SU-DHL-6 (cell line): ENCODE measurements around the gene TMEM190.
A peak's percentile ranks its signal among the peaks of the same experiment; 100 is the strongest.
"Not testable (repeated sequence)": the region's sequence is repeated elsewhere in the genome, so short reads cannot be mapped to it uniquely, and the experiment has no call there.

Experiments used
- H2AFZ ChIP-seq: fragments of 200-600 bp; sonication (generic); 2 replicates; pipeline ENCODE4 v1.6.1; 2014; ENCODE audit warnings: low read depth, mild to moderate bottlenecking, moderate library complexity, mixed read lengths, antibody characterized with exemption, low read length; ENCODE audit not compliant: severe bottlenecking
- H3F3A ChIP-seq: fragments of 200-600 bp; shearing (Covaris generic); 2 replicates; pipeline ENCODE4 v1.6.0; 2016; ENCODE audit warnings: antibody characterized with exemption, mild to moderate bottlenecking; ENCODE audit not compliant: insufficient read depth
- H3K27ac ChIP-seq: fragments of 200-600 bp; sonication (generic); 2 replicates; pipeline ENCODE4 v1.5.1; 2016; ENCODE audit warnings: low read depth, mild to moderate bottlenecking, low read length, moderate library complexity, mixed read lengths
- H3K27me3 ChIP-seq: fragments of 200-600 bp; sonication (generic), shearing (Covaris generic); 2 replicates; pipeline ENCODE4 v1.6.0; 2014; ENCODE audit warnings: mild to moderate bottlenecking, low read length
- H3K36me3 ChIP-seq: fragments of 200-600 bp; sonication (generic); 2 replicates; pipeline ENCODE4 v1.6.1; 2014; ENCODE audit warnings: mild to moderate bottlenecking, low read length, mixed read lengths
- H3K4me2 ChIP-seq: fragments of 300-600, 200-600 bp; shearing (Covaris generic), sonication (generic); 2 replicates; pipeline ENCODE4 v1.6.0; 2014; ENCODE audit warnings: low read length, low read depth, mild to moderate bottlenecking; ENCODE audit not compliant: poor library complexity, severe bottlenecking
- H3K4me3 ChIP-seq: fragments of 200-600 bp; sonication (generic); 2 replicates; pipeline ENCODE4 v1.5.1; 2014; ENCODE audit warnings: antibody characterized with exemption, low read length, mild to moderate bottlenecking, mixed read lengths; ENCODE audit not compliant: insufficient read depth, poor library complexity, severe bottlenecking
- H3K79me2 ChIP-seq: fragments of 200-600 bp; sonication (generic); 2 replicates; pipeline ENCODE4 v1.6.1; 2014; ENCODE audit warnings: mild to moderate bottlenecking, low read length, moderate library complexity; ENCODE audit not compliant: insufficient read depth
- H3K9ac ChIP-seq: fragments of 200-600 bp; sonication (generic); 2 replicates; pipeline ENCODE4 v1.7.0; 2014; ENCODE audit warnings: mild to moderate bottlenecking, low read length
- H3K9me2 ChIP-seq: fragments of 200-600 bp; sonication (generic); replicated peaks from 2 replicates; pipeline ENCODE4 v1.6.1; 2014; ENCODE audit warnings: low read length; ENCODE audit not compliant: insufficient read depth
- H3K9me3 ChIP-seq: fragments of 200-600 bp; sonication (generic); 2 replicates; pipeline ENCODE4 v1.6.1; 2014; ENCODE audit warnings: low read length, mixed read lengths; ENCODE audit not compliant: insufficient read depth
- H4K20me1 ChIP-seq: fragments of 200-600 bp; sonication (generic); 2 replicates; pipeline ENCODE4 v1.6.1; 2014; ENCODE audit warnings: low read depth, mild to moderate bottlenecking, antibody characterized with exemption, low read length, moderate library complexity, mixed read lengths
- CTCF ChIP-seq: fragments of 200-600 bp; sonication (generic); IDR thresholded peaks from one replicate; pipeline ENCODE4 v1.5.1; 2017; ENCODE audit warnings: antibody characterized with exemption, mild to moderate bottlenecking, low read length, moderate library complexity; ENCODE audit not compliant: insufficient read depth, poor library complexity, severe bottlenecking
- EZH2phosphoT487 ChIP-seq: fragments of 200-600 bp; sonication (generic), shearing (Covaris generic); conservative IDR thresholded peaks from 2 replicates; pipeline ENCODE4 v1.6.1; 2018; ENCODE audit warnings: mild to moderate bottlenecking, antibody characterized with exemption, low read length, moderate library complexity, mixed read lengths

The TMEM190 gene

DNA sequence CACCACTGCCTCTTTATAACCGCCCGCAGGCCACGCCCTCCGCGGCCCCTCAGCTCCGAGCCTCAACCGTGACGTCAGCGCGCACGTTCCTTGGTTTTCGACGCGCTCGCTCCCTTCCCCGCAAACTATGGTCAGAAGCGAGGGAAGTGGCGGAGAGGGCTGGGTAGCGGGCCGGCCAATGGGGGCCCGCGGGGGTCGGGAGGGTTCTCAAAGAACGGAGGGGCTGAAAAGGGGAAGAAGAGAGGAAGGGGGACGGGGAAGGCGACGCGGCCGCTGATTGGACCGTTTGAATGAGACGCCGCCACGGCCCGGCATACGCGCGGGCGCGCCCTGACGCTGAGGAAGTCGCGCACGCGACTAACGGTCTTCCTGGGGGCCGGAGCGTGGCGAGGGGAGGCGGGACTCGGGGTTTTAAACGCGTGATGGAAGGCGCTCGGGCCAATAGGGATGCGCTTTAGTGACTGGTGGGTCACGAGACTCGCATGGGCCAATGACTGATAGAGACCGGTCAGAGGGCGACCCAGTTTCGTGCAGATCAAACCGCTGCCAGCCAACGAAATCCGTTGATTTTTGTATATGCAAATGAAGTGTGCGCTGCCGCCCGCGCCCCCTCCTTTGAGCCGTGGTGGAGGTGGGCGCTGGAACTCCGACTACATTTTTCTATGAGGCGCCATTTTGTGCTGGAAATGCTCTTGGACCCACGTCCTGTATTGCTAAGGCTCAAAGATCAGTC, 31.3 kb downstream of the TMEM190 start:
- no peaks in the 10 kb centered on the region for H3K9me3 ChIP-seq
- peak overlapping the region; percentile 95 for H3K4me3 ChIP-seq
- no peaks in the 10 kb centered on the region for H3K9me2 ChIP-seq
- peaks cover 18% of the 10 kb centered on the region for H4K20me1 ChIP-seq
- H3F3A ChIP-seq: peaks cover 6% of the 10 kb centered on the region; the same call in 1 of the 2 replicates
- TF ChIP-seq EZH2phosphoT487: no peak
- TF ChIP-seq CTCF: no peak
- H3K27ac ChIP-seq: peak overlapping the region; percentile 97
- peak overlapping the region; percentile 68 for H3K4me2 ChIP-seq
- H3K9ac ChIP-seq: peak overlapping the region; percentile 100
- H3K27me3 ChIP-seq: 0 out of 2 replicates have a peak, but pooled peaks cover 4% of the 10 kb centered on the region
- H3K79me2 ChIP-seq: peaks cover 22% of the 10 kb centered on the region
- H3K36me3 ChIP-seq: peaks cover 28% of the 10 kb centered on the region
- H2AFZ ChIP-seq: peak overlapping the region; percentile 49

DNA sequence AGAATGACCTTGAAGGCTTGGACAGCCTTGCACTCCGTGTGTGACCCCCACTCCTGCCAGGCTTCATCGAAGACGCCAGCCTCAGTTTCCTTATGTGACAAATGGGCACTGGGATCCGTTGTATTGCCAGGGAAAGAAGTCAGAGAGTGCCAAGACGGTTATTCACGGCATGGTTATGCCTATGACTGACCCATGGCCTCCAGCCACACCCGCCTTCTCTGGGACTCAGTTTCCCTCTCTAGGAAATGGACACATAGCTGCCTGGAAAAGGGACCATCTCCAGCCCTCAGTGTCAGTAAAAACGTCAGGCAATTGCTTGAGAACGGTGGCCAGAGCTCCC, 31.9 kb downstream of the TMEM190 start:
- H3K79me2 ChIP-seq: peaks cover 22% of the 10 kb centered on the region
- peaks cover 23% of the 10 kb centered on the region for H3K36me3 ChIP-seq
- H3K4me3 ChIP-seq: peak overlapping the region; percentile 31
- H3F3A ChIP-seq: peaks cover under 1% of the 10 kb centered on the region; the same call in 1 of the 2 replicates
- peak overlapping the region; percentile 60 for H3K4me2 ChIP-seq
- H3K9me2 ChIP-seq: no peaks in the 10 kb centered on the region
- 0 out of 2 replicates have a peak, but pooled peaks cover 4% of the 10 kb centered on the region for H3K27me3 ChIP-seq
- TF ChIP-seq CTCF: no peak
- TF ChIP-seq EZH2phosphoT487: no peak
- H4K20me1 ChIP-seq: peaks cover 15% of the 10 kb centered on the region
- peak overlapping the region; percentile 97 for H3K27ac ChIP-seq
- peak overlapping the region; percentile 49 for H2AFZ ChIP-seq
- H3K9ac ChIP-seq: peak overlapping the region; percentile 23; the same call in 1 of the 2 replicates
- no peaks in the 10 kb centered on the region for H3K9me3 ChIP-seq

- not testable (repeated sequence) for H3F3A ChIP-seq, H3K27ac ChIP-seq, H3K4me3 ChIP-seq, H3K27me3 ChIP-seq, H3K9me3 ChIP-seq, H3K4me2 ChIP-seq, H3K9ac ChIP-seq, H2AFZ ChIP-seq, H3K9me2 ChIP-seq
- H3K36me3 ChIP-seq: peaks cover 19% of the 10 kb centered on the region
- peaks cover 12% of the 10 kb centered on the region for H4K20me1 ChIP-seq
- H3K79me2 ChIP-seq: peaks cover 22% of the 10 kb centered on the region
Measured at GRCh38 chr19:55409179-55409578, 32.6 kb downstream of the TMEM190 start.

DNA sequence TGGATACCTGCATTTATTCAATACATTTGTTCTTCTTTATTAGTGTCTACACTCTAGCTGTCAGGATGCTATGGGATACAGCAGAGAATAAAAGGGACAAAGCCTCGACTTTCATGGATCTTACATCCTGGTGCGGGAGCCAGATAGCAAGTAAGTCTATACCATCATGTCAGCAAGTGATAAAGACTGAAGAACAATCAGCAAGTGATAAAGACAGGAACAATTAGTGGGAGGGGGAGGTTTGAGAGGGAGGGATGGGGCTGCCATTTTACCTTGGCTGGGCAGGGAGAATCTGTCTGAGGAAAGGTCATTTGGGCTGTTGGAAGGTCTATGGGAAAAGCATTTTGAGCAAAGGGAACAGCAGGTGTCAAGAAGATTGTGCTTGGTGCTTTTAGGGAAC, 33.5 kb downstream of the TMEM190 start:
- TF ChIP-seq EZH2phosphoT487 (no peak), CTCF (no peak)
- Histone ChIP-seq H3K4me3 (no peak overlapping the region), H3K4me2 (no peak overlapping the region), H3K27ac (no peak overlapping the region), H3F3A (no peaks in the 10 kb centered on the region; the same call in 1 of the 2 replicates), H3K79me2 (peaks cover 22% of the 10 kb centered on the region), H3K9ac (no peak overlapping the region), H3K9me2 (no peaks in the 10 kb centered on the region), H3K27me3 (0 out of 2 replicates have a peak, but pooled peaks cover 4% of the 10 kb centered on the region), H3K36me3 (peaks cover 15% of the 10 kb centered on the region), H4K20me1 (peaks cover 12% of the 10 kb centered on the region), H2AFZ (no peak overlapping the region), H3K9me3 (no peaks in the 10 kb centered on the region)
